NCI-H2196 (cell line): ENCODE data around the gene TEX11.
"Not testable (repeated sequence)": the region's sequence is repeated elsewhere in the genome, so short reads cannot be mapped to it uniquely, and the experiment has no call there.

Experiments
- DNase-seq: peaks from one replicate; lab custom pipeline; 2025; ENCODE audit not compliant: unreplicated experiment; lab: John Stamatoyannopoulos, UW

Gene TEX11

GRCh38 chrX:70762285-70762684 lies 146.2 kb downstream of the TEX11 start:
- no peak for DNase-seq

- DNase-seq, result no peak
These were observed 152.7 kb downstream of the TEX11 start for GRCh38 chrX:70755850-70756249.

- no peak for DNase-seq
These were observed 154.2 kb downstream of the TEX11 start for GRCh38 chrX:70754169-70754848.

GRCh38 chrX:70733774-70734173 lies 174.7 kb downstream of the TEX11 start:
- DNase-seq, result not testable (repeated sequence)

- not testable (repeated sequence) for DNase-seq
These were observed 180.6 kb downstream of the TEX11 start for GRCh38 chrX:70727961-70728360.

- DNase-seq, result no peak
These were observed 187.8 kb downstream of the TEX11 start for GRCh38 chrX:70720721-70721120.

GRCh38 chrX:70711336-70711735 lies 197.2 kb downstream of the TEX11 start:
- DNase-seq, result not testable (repeated sequence)

DNA sequence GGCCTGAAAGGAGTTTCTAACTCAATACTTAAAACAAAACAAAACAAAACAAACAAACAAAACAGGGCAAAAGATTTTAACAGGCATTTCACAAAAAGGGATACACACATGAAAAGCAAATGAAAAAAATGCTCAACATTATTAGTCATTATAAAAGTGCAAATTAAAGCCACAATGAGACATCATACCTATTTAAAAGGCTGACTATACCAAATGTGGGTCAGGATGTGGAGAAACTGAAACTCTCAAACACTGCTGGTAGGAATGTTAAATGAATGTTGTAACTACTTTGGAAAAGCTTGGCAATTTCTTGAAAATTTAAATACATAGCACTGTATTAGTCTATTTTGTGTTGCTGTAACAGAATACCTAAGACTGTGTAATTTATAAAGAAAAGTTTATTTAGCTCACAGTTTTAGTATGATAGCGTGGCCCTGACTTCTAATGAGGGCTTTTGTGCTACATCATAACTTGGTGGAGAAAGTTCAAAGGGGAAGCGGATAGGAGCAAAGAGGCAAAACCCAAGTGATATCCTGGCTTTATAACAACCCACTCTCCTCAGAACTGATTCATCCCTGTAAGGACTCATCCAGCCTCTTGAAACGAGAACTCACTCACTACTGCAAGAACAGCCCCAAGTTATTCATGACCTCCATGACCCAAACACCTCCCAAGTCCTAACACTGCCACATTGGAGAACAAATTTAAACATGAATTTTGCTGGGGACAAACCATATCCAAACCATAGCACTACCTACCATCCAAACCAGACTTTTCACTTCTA lies 214.0 kb downstream of the TEX11 start:
- DNase-seq, result no peak

DNA sequence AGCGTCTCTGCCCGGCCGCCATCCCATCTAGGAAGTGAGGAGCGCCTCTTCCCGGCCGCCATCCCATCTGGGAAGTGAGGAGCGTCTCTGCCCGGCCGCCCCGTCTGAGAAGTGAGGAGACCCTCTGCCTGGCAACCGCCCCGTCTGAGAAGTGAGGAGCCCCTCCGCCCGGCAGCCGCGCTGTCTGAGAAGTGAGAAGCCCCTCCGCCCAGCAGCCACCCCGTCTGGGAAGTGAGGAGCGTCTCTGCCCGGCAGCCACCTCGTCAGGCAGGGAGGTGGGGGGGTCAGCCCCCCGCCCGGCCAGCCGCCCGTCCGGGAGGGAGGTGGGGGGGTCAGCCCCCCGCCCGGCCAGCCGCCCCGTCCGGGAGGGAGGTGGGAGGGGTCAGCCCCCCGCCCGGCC lies 229.1 kb downstream of the TEX11 start:
- DNase-seq, result not testable (repeated sequence)

GRCh38 chrX:70675284-70675683 lies 233.2 kb downstream of the TEX11 start:
- DNase-seq, result no peak

DNA sequence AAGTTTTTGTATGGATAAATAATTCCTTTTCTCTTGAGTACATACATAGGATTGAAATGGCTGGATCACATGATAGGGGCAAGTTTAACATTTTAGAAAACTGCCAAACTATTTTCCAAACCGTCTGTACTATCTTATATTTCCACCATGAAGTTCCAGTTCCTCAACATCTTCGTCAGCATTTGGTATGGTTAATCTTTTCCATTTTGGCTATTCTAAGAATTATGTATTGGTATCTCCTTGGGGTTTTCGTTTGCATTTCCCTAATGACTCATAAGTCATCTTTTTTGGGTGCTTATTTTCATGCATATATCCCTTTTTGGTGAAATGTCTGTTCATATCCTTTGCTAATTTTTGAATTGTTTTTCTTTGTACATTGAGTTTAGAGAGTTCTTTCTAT lies 236.2 kb downstream of the TEX11 start:
- no peak for DNase-seq

DNA sequence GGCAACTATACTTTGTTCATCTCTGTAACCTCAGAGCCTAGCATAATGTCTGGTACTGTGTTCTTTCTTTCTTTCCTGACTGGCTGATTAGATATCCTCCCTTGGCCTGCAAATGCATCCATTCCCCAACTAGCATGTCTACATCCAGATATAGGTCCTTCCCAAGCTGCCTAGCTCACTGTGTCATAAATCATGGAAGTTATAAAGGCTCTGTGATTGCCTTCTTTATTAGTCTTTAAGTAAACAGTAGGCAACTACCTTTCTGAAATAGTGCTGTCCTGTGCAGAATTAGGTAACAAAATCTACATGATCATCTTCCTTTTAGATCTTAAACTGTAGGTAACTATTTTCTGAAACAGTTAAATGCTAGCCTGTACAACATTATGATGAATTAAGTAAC lies 239.4 kb downstream of the TEX11 start:
- DNase-seq, result no peak

DNA sequence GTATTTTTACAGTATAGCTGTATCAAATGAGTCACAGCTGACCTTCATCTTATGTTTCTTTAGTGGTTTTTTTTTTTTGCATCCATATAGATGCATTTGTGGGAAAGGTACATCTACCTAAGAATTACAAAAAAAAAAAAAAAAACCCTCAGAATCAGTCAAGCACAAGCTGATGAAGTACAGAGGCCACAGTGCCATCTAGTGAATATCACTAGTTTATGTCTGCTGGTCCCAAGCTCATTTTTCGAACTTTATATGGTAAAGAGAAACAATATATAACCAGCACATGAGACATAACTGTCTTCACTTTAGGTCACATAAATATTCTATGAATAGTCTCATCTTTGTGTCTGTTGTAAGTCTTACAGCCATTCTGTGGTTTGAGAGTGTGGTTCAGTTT lies 243.8 kb downstream of the TEX11 start:
- DNase-seq, result peak; percentile 20

- not testable (repeated sequence) for DNase-seq
These were observed 247.4 kb downstream of the TEX11 start for GRCh38 chrX:70661124-70661523.

GRCh38 chrX:70657546-70657945 lies 251.0 kb downstream of the TEX11 start:
- DNase-seq, result not testable (repeated sequence)

DNA sequence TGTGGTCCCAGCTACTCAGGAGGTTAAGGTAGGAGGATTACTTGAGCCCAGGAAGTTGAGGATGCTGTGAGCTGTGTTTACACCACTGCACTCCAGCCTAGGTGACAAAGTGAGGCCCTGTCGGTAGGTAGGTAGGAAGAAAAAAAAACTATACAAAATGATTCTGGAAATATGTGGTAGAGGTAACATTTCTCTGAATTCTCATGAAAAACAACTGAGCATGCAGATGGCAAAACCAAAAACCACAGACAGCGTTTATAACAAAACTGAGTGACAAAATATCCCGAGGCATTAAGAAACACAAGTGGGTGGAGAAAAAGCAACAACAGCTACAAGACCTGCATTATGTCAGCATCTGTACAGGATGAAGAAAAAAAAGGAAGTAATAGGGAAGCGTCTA lies 252.2 kb downstream of the TEX11 start:
- DNase-seq, result no peak

DNA sequence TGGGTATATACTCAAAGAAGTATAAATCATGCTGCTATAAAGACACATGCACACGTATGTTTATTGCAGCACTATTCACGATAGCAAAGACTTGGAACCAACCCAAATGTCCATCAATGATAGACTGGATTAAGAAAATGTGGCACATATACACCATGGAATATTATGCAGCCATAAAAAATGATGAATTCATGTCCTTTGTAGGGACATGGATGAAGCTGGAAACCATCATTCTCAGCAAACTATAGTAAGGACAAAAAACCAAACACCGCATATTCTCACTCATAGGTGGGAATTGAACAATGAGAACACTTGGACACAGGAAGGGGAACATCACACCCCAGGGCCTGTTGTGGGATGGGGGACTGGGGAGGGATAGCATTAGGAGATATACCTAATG lies 260.6 kb downstream of the TEX11 start:
- DNase-seq, result not testable (repeated sequence)

DNA sequence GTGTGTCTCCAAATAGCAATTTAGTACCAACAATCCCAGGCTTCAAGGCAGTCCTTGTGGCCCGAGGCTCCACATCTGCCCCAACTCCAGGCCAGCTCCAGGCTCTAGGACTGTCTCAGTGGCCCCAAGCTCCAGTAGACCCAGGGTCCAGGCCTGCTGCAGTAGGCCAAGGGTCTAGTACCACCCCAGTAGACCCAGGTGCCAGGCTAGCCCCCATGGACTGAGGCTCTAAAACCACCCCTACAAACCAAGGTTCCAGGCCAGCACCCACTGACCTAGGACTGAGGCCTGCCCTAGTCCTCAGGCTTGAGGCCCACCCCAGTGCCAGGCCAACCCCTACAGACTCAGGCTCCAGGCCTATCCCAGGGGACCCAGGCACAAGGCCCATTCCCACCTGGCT lies 272.3 kb downstream of the TEX11 start:
- DNase-seq, result no peak

DNA sequence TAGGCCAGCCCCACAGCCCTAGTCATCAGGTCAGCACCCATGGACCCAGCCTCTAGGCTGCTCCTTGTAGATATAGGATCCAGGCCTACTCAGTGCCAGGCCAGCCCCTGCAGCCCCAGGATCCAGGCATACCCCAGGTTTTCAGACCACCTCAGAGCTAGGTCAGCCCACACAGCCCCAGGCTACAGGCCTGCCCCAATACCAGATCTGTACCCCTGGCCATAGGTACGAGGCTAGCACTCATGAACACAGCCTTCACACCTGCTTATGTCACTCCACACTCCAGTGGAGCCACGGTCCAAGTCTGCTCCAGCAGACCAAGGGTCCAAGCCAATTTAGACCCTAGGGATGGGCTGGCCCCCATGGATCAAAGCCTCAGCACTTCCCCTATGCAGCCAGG lies 272.8 kb downstream of the TEX11 start:
- no peak for DNase-seq

DNA sequence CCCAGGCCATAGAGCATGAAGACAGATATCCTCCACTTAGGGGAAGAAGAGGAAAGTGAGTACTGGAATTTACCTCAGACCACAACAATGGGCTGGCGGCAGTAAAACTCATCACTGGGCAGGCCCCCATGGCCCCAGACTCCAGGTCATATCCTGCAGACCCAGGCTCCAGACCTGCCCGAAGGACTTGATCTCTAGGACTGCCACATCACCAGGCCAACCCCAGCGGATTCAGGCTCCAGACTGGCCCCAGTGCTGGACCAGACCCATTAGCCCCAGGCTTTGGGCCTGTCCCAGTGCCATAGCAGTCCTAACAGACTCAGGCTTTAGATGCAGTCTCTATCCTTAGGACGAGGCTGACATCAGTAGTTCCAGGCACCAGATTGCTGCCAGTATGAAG lies 273.3 kb downstream of the TEX11 start:
- DNase-seq, result no peak

GRCh38 chrX:70621743-70622142 lies 286.8 kb downstream of the TEX11 start:
- DNase-seq, result no peak

GRCh38 chrX:70618467-70618866 lies 290.0 kb downstream of the TEX11 start:
- no peak for DNase-seq

DNA sequence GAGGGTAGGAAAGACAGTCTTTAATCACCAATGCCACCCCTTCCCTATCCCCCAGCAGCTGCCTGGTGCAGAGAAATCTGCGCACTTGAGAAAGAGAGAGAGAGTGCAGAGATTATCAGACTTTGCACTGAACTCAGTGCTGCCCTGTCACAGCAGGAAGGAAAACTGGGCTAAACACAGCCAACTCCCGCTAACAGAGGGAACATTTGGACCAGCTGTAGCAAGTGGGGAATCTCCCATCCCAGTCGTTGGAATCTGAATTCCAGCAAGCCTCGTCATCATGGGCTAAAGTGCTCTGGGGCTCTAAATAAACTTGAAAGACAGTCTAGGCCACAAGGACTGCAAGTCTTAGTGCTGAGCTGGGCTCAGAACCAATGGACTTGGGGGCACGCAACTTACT lies 295.2 kb downstream of the TEX11 start:
- no peak for DNase-seq
